ENCODE measurements around the gene PSMG4.
A peak's percentile ranks its signal among the peaks of the same experiment; 100 is the strongest.
"Not testable (repeated sequence)": the region's sequence is repeated elsewhere in the genome, so short reads cannot be mapped to it uniquely, and the experiment has no call there.

PSMG4 gene

DNA sequence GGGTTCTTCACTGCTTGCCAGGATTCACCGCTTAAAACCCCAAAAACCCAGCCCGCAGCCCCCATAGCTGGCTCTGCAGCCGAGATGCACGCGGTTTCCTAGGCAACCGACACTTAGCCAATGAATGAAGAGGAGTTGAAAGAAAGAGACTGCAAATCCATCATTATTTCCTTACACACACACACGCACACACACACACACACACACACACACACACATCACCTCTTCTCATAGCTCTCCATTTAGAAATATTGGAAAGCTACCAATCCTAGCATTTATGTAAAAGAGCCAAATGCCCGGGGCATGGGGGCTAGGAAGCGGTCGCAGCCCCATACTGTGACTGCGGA lies 27.9 kb upstream of the PSMG4 start:
- peak; percentile 95 for DNase-seq

DNA sequence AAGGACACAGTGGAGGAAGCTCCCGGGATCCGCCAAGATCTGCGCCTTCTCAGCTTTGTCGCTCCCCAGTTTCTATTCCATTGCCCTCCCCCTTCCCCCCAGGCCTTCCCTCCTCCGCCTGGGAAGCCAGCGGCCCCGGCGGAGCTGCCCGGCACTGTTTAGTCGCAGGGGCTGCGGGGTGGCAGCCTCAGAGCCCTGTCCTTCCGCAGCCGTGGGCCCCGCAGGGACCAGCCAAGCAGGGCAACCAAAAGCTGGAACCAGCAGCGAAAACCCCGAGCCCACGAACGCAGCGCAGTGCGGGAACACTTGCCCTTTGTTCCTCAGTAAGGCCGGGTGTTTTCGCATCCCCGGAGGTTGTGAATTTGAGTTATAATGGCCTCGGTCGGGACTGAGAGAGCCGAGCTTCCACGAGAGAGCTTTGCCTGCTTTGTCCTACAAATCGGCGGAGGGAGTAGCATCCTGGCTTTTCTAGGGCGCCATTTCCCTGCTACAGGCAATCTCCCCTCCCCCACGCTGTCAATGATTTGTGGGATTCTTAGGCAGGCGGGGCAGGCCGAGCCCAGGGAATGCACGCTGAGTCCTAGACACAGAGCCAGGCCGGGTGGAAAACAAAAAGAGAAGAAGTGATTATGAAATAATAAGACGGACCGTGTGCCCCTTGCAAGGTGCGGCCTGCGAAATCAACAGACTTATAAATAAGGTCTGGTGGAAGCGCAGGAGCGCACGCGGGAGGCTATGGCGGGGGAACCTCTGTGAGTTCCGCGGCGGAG lies 27.3 kb upstream of the PSMG4 start:
- DNase-seq = peak; percentile 94

DNA sequence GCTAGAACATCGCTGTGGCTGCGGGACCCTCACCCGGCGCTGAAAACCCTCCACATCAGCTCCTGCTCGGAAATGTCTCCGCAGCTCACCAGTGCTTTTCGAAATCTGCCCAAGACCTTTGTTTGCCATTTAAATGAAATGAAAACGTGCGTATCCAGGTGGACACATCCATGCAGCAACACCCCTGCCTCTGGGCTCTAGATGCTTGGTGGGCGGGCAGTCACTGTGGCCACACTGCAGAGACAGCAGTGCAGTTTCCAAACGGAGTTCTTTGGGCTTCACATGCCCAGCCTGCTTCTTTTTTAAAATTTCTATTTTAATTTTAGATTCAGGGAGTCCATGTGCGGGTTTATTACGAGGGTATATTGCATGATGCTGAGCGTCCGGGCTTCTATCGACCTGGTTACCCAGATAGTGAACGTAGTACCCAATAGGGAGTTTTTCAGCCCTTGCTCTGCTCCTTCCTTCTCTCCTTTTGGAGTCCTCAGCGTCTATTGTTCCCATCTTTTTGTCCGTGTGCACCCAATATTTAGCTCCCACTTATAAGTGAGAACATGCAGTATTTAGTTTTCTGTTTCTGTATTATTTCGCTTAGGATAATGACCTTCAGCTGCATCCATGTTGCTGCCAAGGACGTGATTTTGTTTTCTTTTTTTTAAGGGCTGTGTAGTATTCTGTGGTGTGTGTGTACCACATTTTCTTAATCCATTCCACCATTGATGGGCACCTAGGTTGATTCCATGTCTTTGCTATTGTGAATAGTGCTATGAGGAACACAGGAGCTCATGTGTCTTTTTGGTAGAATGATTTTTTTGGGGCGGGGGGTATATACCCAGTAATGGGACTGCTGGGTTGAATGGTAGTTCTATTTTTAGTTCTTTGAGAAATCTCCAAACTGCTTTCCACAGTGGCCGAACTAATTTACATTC lies 26.5 kb upstream of the PSMG4 start:
- DNase-seq = peak; percentile 52

DNA sequence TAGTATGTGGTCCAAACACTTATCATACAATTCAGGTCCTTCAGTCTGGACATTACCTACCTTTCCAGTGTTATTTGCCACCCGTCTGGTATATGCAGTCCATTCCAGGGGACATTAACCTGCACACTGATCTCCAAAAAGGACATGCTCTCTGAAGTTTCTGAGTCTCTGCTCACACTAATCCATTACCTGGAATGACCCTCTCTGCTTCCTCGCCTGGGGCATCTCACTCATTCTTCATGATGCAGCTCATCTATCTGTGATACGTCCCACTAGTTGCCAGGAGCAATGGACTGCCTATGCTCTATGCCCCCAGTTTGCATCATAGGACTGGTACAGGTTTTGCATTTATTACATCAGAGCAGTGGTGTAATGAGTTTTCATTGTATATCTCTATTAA lies 25.4 kb upstream of the PSMG4 start:
- no peak for DNase-seq

DNA sequence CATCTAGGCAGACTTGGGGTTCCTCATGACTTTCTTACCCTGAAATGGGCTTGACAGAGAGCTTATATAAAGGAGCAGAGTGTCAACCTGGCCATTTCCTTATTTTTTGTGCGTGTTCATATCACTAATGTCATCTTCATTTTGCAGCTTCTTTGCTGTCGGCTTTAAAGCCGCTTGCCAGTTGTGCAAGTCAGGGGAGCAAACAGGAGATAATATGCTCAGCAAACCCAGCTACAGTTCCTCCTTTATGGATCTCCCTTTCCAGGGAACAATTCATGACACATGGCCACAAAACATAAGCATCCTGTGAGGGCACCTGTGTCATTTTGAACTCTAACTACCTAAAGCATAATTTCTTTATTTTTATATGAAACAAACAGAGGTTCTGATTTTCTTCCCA lies 24.8 kb upstream of the PSMG4 start:
- DNase-seq = no peak

DNA sequence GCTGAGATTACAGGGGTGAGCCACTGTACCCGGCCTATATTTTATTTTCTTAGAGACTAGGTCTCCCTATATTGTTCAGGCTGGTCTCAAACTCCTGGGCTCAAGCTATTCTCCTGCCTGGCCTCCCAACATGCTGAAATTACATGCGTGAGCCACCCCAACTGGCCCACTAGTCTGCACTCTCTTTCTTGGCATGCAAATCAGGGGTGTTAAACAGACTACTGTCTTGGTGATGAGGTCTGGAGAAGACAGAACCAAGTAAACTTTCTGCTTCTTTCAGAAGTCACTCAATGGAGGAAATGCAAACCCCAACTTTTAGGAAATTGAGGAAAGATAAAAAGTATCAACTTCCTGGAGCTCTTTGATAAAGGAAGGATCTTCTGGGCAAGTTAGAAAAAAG lies 23.3 kb upstream of the PSMG4 start:
- no peak for DNase-seq

DNA sequence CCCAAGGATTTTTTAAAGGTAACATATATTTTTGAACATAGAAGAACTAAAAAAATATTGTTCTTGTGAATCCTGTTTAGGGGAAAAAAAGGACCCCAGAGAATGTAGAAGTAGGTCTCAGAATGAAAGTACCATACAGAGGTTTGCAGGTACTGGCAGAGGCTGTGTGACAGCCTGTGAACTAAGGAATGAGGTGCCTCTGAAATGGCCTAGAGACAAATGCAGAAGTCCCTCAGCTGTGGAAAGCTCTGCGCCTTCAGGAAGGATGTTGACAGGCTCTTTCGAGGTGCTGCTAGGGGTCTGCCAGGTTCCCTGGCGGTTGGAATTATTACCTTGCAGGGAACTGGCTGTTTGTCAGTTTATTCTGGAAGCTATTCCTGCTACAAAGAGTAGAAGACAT lies 22.7 kb upstream of the PSMG4 start:
- DNase-seq = no peak

DNA sequence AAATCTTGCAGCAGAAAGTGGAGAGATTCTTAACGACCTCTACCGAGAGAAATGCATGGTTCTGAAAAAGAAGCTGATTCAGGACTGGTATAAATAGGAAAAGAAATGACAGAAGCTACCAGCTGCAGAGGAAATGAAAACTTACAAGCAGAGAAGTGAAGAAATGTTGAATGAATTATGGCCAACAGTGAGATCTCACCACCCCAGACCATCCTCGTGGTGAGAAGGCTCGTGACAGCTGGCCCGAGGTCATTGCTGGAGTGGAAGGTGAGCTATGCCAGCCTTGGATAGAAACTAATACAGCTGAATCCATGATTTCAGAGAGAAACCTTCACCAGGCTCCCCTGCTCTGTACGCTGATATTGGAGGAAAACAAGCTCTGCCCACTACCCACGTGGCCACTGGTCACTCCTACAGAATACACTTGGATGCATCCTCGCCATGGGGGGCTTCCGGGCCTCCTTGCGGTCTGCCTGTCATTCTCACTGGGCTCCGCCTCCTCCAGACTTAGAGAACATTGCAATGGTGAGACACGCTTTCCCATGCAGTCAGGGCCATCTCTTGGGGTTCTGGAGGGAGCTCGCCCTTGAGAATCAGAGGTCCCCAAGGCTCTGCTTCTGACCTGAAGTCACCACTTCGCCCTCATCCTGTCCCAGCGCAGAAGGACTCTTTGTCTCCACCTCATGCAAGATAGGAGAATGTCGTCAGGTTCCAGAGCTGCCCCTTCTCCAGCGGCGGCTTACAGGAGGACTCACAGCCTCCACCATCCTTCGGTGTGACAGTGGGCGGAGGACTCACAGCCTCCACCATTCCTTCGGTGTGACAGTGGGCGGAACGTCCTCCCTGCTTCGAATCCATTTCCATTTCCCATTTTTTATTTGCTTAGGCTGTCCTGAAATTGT lies 20.7 kb upstream of the PSMG4 start:
- DNase-seq = no peak

DNA sequence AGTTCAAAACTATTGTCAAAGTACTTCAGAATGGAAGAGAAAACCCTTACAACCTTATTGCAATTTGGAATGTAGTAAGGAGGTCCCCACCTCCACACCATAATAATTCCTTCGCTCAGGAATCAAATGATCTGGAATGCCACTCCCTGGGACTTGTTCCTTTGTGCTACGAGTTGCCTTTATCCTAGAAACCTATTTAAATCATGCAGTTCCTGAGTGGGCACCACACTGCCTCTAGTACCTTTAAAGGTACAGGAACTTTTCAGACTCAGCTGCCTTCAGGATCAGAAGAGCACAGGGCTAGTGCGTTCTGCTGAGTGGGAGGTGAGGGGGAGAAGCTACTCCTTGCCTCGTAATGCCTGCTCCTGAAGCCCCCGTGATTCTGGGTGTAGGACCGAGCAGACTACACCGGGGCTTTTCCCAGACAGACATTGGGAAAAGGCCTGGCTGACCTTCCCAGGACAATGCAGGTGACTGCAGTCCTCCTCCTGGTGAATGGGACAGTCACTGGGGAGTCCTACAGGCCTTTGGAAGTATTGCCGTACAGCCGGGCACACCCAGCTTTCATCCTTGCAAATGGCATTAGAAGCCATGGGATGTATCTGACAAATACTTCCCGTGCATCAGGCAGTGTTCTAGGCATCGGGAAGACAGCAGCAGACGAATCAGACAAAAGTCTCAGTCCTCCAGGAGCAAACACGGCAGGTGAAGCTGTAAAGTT lies 19.5 kb upstream of the PSMG4 start:
- DNase-seq = no peak

DNA sequence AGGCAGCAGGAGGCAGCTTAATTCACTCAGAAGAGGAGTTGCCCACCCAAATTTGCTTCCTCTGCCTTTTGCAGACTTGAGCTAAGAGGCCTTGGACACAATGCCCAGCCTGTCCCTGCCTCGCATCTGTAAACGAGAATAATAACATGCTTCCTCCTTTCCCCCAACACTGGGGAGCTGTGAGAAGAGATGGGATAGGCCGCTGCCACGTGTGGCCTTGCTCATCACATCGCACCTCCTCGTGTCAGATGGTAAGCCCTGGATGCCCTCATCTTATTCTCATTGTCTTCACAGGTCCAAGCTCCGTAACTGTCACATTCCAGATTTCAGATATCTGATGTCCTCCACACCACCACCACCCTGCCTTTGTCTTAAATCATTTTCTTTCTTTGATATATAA lies 18.2 kb upstream of the PSMG4 start:
- no peak for DNase-seq

DNA sequence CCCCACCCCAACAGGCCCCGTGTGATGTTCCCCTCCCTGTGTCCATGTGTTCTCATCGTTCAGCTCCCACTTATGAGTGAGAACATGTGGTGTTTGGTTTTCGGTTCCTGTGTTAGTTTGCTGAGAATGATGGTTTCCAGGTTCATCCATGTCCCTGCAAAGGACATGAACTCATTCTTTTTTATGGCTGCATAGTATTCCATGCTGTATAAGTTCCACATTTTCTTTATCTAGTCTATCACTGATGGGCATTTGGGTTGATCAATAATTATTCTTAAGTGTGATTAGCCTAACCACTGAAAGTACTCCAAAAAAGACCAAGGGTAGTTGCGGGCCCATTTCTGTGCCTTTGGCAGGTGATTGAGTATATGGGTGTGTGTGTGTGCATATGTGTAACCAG lies 17.0 kb upstream of the PSMG4 start:
- not testable (repeated sequence) for DNase-seq

DNA sequence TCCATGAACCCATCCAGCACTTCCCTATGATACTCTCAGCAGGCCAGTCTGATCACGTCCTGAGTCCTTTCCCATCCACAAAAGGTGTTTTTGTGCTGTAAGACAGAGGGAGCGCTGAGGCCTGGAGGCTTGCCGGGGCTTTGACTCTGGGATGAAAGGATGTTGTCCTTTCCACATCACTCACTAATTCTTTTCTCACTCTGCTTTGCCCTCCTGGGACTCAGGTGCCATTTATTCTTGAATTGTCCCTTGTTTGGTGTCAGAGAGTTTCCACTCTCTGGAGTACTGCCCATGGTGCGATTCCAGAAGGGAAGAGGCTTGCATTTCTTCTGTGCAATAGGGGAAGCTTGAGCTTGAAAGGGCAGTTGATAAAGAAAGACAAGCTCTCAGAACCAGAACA lies 16.0 kb upstream of the PSMG4 start:
- DNase-seq = no peak

DNA sequence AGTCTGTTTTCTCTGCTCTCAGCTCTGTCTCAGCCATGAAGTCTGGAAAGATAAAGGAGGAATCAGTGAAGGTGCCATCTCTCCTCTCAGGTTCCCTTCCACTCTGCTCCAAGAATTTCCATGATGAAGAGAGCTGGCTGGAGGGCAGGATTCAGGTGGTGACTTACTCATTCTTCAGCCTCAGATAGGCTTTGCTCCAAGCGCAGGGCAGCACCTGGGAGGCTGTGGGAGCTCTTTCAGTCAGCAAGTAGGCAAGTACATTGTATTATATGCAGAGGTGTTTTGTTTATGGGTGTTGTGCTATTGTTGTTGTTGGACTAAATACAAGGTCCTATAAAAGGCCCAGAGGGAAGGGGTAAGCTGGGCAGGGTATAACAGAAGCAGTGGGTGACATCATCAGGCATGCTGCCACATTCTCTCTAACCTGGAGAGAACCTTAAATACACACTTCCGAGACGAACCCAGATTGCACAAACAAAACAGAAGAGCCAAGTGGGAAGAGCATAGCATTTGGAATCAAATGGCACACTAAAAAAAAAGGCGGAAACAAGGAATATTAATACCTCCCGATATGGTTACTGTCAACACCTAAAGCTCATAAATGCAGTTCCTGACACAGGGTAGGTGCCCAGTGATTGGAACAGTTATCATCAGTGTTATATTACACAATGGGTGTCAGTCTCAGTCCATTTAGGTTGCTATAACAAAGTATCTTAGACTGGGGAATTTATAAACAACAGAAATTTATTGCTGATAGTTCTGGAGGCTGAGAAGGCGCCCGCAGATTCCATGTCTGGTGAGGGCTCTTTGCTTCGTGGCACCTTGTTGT lies 14.5 kb upstream of the PSMG4 start:
- no peak for DNase-seq

DNA sequence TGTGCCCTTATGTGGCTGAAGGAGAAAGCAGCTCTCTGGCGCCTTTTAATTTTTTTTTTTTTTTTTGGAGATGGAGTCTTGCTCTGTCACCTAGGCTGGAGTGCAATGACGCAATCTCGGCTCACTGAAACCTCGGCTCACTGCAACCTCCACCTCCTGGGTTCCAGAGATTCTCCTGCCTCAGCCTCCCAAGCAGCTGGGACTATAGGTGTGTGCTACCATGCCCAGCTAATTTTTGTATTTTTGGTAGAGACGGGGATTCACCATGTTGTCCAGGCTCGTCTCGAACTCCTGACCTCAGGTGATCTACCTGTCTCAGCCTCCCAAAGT lies 13.9 kb upstream of the PSMG4 start:
- DNase-seq = not testable (repeated sequence)

DNA sequence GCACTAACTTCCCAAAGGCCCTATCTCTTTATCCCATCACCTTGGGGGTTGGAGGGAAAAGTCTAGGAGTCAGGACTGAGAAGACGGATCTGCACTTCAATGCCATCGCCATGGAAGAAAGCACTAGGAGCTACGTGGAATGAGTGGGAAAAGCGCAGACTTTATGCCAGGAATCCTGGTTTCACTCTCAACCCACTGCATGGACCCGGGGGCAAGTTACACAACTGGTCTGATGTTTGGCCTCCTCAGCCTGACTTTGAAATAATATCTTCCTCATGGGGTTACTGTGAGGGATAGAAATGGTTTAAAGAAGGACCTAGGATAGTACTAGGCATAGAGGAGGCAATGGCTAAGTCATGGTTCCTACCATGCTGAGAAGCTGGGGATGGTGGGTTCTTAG lies 13.5 kb upstream of the PSMG4 start:
- DNase-seq = no peak

DNA sequence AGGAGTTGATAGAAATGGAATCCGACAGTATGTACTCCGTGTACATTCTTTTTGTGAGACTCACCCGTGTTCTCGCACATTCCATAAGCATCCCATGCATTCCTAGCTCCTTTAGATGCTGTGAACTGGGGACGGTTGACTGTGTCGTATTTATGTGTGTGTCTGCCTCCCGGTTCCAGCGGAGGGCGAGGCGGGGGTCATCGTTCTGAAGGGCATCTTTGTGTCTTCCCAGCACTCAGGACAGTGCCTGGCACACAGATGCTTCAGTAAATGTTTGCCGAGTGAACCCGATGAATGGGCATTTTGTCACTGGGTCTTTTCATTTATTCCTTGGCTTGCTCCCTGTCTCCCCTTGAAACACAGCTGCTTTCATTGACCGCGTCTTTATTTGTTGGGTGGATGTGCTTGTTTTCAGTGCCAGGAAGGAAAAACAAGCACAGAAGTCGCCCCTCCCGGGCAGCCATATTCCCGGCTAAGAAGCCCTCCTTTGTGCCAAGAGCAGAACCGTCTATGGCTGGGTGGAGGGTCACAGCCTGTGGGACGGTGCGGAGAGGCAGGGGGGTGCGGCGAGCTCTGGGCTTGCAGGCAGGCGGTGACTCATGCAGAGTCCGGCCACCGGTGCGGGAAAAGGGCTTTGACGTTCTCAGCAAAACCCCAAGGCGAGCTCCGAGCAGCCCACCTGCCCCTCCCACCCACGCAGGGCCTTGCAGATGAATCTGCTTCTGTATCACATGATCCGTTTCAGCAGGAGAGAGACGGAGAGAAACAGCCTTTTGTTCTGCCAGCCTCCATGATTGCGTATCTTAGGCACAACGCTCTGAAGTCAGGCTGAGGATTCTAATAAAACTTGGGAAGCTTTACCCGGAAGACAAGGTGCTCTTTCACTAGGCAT lies 11.2 kb upstream of the PSMG4 start:
- no peak for DNase-seq

DNA sequence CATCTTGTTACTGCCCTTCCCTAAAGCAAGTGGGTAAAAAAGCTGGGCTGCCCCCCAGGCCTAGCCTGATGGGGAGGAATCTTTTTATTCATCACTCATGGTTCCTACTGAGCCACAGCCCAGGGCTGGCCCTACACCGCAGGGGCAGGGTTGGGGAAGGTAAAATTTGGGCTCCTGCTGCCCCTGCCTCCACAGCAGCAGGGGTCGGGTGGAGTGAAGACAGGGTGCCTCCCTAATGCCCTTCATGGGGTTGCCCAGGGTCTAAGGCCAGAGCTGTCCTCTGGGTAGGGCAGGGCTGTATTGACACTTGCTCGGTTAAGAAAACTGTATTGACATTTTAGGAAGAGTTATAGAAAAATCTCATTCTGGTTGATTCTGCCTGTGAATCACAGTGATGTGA lies 8.9 kb upstream of the PSMG4 start:
- DNase-seq = no peak

DNA sequence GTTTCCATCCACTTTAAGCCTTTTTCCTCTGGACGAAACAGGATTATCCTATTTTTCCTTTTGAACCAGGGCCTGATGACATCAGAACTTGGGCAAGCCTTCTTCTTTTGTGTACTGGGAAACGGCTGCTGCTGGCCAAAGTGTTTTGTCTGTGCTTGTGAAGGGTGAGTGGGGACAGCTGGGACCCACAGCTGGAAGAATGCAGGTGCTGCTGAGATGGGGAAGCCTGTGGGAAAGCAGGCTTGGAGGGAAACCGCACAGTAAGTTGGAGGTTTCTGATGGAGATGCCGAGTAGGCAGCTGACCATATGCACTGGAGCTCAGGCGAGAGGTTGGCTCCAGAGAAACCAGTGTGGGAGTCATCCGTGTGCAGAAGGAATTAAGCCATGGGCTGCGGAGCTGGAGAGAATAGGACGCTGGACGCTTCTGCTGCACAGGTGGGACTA lies 8.5 kb upstream of the PSMG4 start:
- DNase-seq = no peak

DNA sequence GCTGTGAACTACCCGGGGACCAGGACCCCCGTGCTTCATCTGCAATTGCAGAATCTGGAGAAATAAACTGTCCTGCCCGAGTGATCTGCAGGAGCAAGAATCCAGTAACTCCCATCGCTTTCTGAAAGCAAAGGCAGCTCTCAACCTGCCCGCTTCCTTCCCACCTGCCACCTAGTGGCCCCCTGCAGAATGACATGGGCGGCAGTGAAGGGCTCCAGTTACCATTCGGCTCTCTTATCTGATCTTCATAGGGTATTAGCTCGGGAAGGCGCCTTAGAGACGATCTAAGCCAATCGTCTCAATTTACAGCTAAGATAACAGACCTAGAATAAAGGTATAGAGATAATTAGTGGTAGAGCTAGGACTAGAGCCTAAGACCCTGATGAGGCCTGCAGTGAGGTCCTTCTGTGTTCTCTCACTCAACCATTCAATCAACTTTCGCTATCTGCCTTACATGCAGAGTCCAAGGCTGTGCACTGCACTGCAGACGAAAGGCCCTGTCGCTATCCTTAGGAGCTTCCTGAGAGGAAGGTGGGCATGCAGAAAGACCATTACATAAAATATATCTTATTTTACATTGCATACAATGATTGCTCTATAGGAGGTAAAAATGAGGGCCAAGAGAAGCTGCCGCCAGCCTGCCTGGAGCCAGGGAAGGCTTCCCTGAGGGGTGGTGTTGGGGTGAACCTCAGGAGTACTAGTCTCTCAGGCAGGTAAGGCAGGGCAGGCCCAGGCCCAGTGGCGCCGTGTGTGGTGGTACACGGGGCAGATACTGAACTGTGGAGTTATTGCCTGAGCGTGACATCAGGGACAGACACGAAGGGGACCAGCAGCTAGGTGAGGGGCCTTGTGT lies 7.1 kb upstream of the PSMG4 start:
- DNase-seq = peak; percentile 82

DNA sequence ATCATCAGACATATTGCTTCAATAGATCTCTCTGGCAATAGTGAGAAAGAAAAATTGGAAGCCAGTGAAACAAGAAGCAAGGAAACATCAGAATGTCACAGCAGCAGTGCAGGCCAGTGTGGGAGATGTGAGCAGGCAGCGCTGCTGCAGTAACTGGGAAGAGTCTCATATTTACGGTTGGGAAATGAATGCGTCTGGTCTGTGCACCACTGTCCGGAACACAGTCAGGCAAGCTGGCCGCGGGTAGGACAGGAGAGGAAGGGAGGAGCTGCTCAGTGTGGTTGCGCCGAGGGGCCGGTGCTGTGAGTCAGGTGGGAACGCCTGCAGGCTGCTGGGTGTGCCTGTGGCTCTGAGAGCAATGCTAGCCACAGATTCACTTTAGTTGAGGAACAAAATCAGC lies 6.4 kb upstream of the PSMG4 start:
- DNase-seq = no peak
